NCI-H2107 (cell line): ENCODE measurements around the gene BIRC3.
"Not testable (repeated sequence)": the region's sequence is repeated elsewhere in the genome, so short reads cannot be mapped to it uniquely, and the experiment has no call there.

Source experiments
- DNase-seq: peaks from one replicate; lab custom pipeline; 2025; lab: John Stamatoyannopoulos, UW

Gene BIRC3

GRCh38 chr11:102295045-102295444, 22.2 kb upstream of the BIRC3 start:
- no peak for DNase-seq

GRCh38 chr11:102296757-102297156, 20.5 kb upstream of the BIRC3 start:
- not testable (repeated sequence) for DNase-seq

- not testable (repeated sequence) for DNase-seq
Observed at GRCh38 chr11:102300837-102301236, 16.4 kb upstream of the BIRC3 start.

GRCh38 chr11:102302241-102302640, 15.0 kb upstream of the BIRC3 start:
- no peak for DNase-seq

GRCh38 chr11:102304686-102305085, 12.6 kb upstream of the BIRC3 start:
- DNase-seq: no peak

GRCh38 chr11:102305352-102306047, 11.8 kb upstream of the BIRC3 start:
- DNase-seq: no peak

GRCh38 chr11:102306048-102306597, 11.2 kb upstream of the BIRC3 start:
- DNase-seq: no peak

GRCh38 chr11:102306817-102307726, 10.2 kb upstream of the BIRC3 start:
- DNase-seq: no peak

- no peak for DNase-seq
Observed at GRCh38 chr11:102307727-102308038, 9.6 kb upstream of the BIRC3 start.

- no peak for DNase-seq
Observed at GRCh38 chr11:102309621-102310541, 7.4 kb upstream of the BIRC3 start.

GRCh38 chr11:102312667-102313066, 4.6 kb upstream of the BIRC3 start:
- no peak for DNase-seq

- no peak for DNase-seq
Observed at GRCh38 chr11:102313238-102313940, 3.9 kb upstream of the BIRC3 start.

- DNase-seq: no peak
Observed at GRCh38 chr11:102314784-102315183, 2.5 kb upstream of the BIRC3 start.

- DNase-seq: no peak
Observed at GRCh38 chr11:102316346-102316904, 859 bp upstream of the BIRC3 start.

GRCh38 chr11:102317768-102318103, 452 bp downstream of the BIRC3 start:
- no peak for DNase-seq

- DNase-seq: no peak
Observed at GRCh38 chr11:102318469-102318868, 1.2 kb downstream of the BIRC3 start.

GRCh38 chr11:102319544-102319943, 2.3 kb downstream of the BIRC3 start:
- no peak for DNase-seq

GRCh38 chr11:102320188-102320587, 2.9 kb downstream of the BIRC3 start:
- DNase-seq: no peak

GRCh38 chr11:102320679-102321078, 3.4 kb downstream of the BIRC3 start:
- no peak for DNase-seq

GRCh38 chr11:102322560-102322959, 5.3 kb downstream of the BIRC3 start:
- no peak for DNase-seq
